ENCODE data around the gene RXRG.

Gene RXRG

GRCh38 chr1:165402517-165403111, 42.3 kb downstream of the RXRG start:
- TF ChIP-seq CTCF (IDR thresholded peaks at IDR 0.05; ENCODE audit: low read length) (no peak), EZH2 (IDR thresholded peaks at IDR 0.05; ENCODE audit: borderline replicate concordance, low read length) (no peak)
- H3K27me3 ChIP-seq (ENCODE audit: insufficient read depth, low read length): no peaks in the 10 kb centered on the region
- no peak overlapping the region for H3K4me3 ChIP-seq (ENCODE audit: low read depth, low read length, poor library complexity, severe bottlenecking)
- H4K20me1 ChIP-seq (ENCODE audit: insufficient read depth, low read length): no peaks in the 10 kb centered on the region
- no peak overlapping the region for H3K9ac ChIP-seq (ENCODE audit: low read length)
- no peaks in the 10 kb centered on the region for H3K79me2 ChIP-seq (ENCODE audit: insufficient read depth, low read length)
- no peak overlapping the region for H2AFZ ChIP-seq (ENCODE audit: low read length)
- H3K36me3 ChIP-seq (ENCODE audit: insufficient read depth, low read length): no peaks in the 10 kb centered on the region
- H3K4me2 ChIP-seq (ENCODE audit: low read length): no peak overlapping the region
- no peaks in the 10 kb centered on the region for H3F3A ChIP-seq (ENCODE audit: insufficient read depth, low read length)
- H3K27ac ChIP-seq (ENCODE audit: low read depth, low read length, poor library complexity, severe bottlenecking): no peak overlapping the region
- H3K4me1 ChIP-seq (ENCODE audit: insufficient read depth, low read length, severe bottlenecking): no peaks in the 10 kb centered on the region
- no peaks in the 10 kb centered on the region for H3K9me2 ChIP-seq (ENCODE audit: low read depth, low read length)
- no peaks in the 10 kb centered on the region for H3K9me3 ChIP-seq (ENCODE audit: low read length)

GRCh38 chr1:165397944-165398343, 47.0 kb downstream of the RXRG start:
- Histone ChIP-seq H3K27ac (ENCODE audit: low read depth, low read length, poor library complexity, severe bottlenecking) (no peak overlapping the region), H3K36me3 (ENCODE audit: insufficient read depth, low read length) (no peaks in the 10 kb centered on the region), H3F3A (ENCODE audit: insufficient read depth, low read length) (no peaks in the 10 kb centered on the region), H3K79me2 (ENCODE audit: insufficient read depth, low read length) (no peaks in the 10 kb centered on the region), H3K4me2 (ENCODE audit: low read length) (no peak overlapping the region), H3K9me2 (ENCODE audit: low read depth, low read length) (no peaks in the 10 kb centered on the region), H3K27me3 (ENCODE audit: insufficient read depth, low read length) (no peaks in the 10 kb centered on the region; the same call in 1 of the 2 replicates), H3K4me3 (ENCODE audit: low read depth, low read length, poor library complexity, severe bottlenecking) (no peak overlapping the region), H4K20me1 (ENCODE audit: insufficient read depth, low read length) (0 out of 2 replicates have a peak, but pooled peaks cover 3% of the 10 kb centered on the region), H3K9ac (ENCODE audit: low read length) (no peak overlapping the region), H3K4me1 (ENCODE audit: insufficient read depth, low read length, severe bottlenecking) (no peaks in the 10 kb centered on the region), H3K9me3 (ENCODE audit: low read length) (no peaks in the 10 kb centered on the region), H2AFZ (ENCODE audit: low read length) (no peak overlapping the region)
- TF ChIP-seq CTCF (IDR thresholded peaks at IDR 0.05; ENCODE audit: low read length) (no peak), EZH2 (IDR thresholded peaks at IDR 0.05; ENCODE audit: borderline replicate concordance, low read length) (no peak)

GRCh38 chr1:165395901-165396300, 49.0 kb downstream of the RXRG start:
- Histone ChIP-seq H3K27me3 (ENCODE audit: insufficient read depth, low read length) (no peaks in the 10 kb centered on the region; the same call in 1 of the 2 replicates), H3F3A (ENCODE audit: insufficient read depth, low read length) (no peaks in the 10 kb centered on the region), H3K79me2 (ENCODE audit: insufficient read depth, low read length) (no peaks in the 10 kb centered on the region), H3K9ac (ENCODE audit: low read length) (no peak overlapping the region), H3K4me2 (ENCODE audit: low read length) (no peak overlapping the region), H3K4me3 (ENCODE audit: low read depth, low read length, poor library complexity, severe bottlenecking) (no peak overlapping the region), H3K9me3 (ENCODE audit: low read length) (no peaks in the 10 kb centered on the region), H3K27ac (ENCODE audit: low read depth, low read length, poor library complexity, severe bottlenecking) (no peak overlapping the region), H3K9me2 (ENCODE audit: low read depth, low read length) (no peaks in the 10 kb centered on the region), H3K4me1 (ENCODE audit: insufficient read depth, low read length, severe bottlenecking) (no peaks in the 10 kb centered on the region), H4K20me1 (ENCODE audit: insufficient read depth, low read length) (0 out of 2 replicates have a peak, but pooled peaks cover 3% of the 10 kb centered on the region), H3K36me3 (ENCODE audit: insufficient read depth, low read length) (no peaks in the 10 kb centered on the region), H2AFZ (ENCODE audit: low read length) (no peak overlapping the region)
- TF ChIP-seq EZH2 (IDR thresholded peaks at IDR 0.05; ENCODE audit: borderline replicate concordance, low read length) (no peak), CTCF (IDR thresholded peaks at IDR 0.05; ENCODE audit: low read length) (no peak)
